Epidermal melanocyte (primary cell): Measurements from ENCODE around the gene FUT1.
"Not testable (repeated sequence)": the region's sequence is repeated elsewhere in the genome, so short reads cannot be mapped to it uniquely, and the experiment has no call there.

Source experiments
- DNase-seq: peaks from one replicate; pipeline ENCODE4 v3.0.0; 2011; ENCODE audit warnings: low spot score; ENCODE audit not compliant: insufficient read length

FUT1 gene

DNA sequence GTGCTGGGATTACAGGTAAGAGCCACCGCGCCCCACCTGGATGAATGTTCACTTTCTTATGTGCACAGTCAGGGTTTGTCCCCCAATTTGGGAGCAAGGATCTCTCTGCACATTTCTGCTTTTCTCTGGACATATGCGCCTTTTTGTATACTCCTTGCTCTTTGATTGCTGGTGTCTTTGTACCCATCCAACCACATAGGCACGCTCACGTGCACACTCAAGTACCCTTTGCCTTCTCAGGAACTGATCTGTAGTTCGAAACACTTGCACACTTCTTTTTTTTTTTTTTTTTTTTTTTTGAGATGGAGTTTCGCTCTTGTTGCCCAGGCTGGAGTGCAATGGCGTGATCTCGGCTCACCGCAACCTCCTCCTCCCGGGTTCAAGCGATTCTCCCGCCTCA, 34.3 kb downstream of the FUT1 start:
- not testable (repeated sequence) for DNase-seq

- no peak for DNase-seq
Measured at GRCh38 chr19:48716562-48717291, 35.7 kb downstream of the FUT1 start.

- DNase-seq, result no peak
Measured at GRCh38 chr19:48715681-48716171, 36.7 kb downstream of the FUT1 start.

DNA sequence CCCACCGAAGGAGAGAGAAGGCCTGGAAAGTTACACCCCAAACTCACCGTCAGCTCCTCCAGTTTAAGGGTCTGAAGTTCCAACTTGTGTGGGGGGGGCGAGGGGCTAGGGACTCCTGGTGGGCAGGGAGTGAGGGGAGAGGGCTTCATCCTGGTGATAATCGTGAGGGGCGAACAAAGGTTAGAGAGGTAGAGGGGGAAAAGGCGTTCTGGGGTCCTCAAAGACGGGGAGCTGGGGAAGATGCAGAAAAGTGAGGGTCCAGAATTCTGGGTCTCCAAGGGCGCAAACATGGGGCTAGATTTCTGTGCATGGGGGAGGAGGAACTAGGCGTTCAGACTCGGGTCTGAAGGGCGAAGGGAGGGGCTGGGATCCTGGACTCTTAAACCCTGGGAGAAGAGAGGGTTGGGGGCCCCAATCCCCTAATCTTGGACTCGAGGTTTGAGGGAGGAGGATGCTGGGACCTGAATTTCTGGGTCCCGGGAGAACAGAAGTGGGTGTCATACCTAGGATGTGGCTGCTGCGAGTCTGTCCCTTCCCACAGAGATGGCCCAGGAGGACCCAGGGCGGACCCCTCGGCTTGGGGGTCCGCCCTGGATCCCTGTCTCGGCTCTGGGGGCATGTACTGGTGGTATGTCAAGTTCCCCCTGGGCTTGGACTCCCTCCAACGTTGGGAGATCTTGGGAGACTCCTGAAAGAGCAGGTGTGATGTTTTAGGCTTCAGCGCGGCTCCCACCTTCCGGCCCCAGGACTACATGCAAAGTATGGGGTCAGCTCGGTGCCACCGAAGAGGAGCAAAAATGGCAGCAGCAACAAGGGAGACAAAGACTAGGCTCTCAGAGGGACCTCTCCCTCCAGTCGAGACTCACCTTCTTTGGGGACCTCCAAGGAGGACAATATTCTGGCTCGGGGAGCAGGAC, 37.4 kb downstream of the FUT1 start:
- no peak for DNase-seq

DNA sequence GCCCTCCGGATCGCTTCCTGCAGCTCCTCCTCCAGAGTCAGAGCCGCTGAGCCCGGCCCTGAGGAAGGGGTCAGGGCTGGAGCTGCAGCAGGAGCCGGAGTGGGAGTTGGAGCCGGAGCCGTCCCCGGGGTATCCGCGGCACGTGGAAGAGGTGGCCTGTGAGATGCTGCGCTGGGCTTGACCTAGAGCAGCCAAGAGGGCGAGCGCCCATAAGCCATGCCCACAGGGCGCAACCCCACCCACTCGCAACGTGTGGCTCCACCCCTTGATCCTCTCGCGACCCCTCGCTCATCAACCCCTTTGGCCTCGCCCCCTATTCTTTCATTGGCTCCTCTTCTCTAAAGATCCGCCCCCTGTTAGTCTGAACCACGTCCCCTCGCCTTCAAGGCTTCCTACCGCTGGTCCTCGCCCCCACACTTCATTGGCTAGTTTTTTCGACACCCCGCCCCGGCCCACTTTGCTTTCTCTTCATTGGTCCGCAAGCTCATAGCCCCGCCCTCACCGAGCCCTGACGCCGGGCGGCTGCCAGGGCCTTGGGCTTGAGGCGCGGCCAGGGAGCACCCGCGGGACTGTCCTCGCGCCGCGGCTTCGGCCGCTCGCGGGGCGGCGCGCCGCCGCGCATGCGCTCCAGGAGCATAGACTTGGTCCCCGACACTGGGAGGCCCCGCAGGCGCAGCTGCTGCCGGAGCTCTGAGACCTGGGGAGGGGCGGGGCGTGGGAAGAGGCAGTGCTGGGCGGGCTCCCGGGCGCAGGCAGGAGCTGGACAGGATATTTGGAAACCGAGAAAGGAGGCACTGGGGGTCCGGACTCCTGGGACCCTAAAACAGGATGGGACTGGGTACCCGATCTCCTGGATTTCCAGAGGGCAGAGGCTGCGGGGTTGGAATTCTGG, 38.3 kb downstream of the FUT1 start:
- DNase-seq, result peak; percentile 100

- no peak for DNase-seq
Measured at GRCh38 chr19:48713041-48713863, 39.2 kb downstream of the FUT1 start.

- no peak for DNase-seq
Measured at GRCh38 chr19:48711106-48711662, 41.3 kb downstream of the FUT1 start.

GRCh38 chr19:48708471-48708870, 44.0 kb downstream of the FUT1 start:
- DNase-seq, result no peak

DNA sequence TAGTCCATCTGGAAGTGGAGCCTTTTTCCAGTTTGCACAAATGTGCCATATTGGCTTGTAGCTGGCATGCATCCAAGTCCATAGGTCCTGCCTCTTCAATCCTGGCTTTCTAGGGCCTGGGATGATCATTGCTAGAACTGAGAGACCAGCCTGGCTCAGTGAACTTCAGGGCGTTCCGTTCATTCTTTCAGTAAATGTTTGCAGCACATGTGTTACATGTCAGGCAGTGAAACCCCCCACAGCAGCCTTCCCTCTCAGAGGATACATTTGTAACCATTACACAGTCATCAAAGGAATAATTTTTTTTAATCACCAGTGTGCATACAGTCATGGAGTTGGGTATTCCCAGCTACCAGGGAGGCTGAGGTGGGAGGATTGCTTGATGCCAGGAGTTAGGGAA, 47.0 kb downstream of the FUT1 start:
- no peak for DNase-seq

- no peak for DNase-seq
Measured at GRCh38 chr19:48703316-48703715, 49.1 kb downstream of the FUT1 start.

DNA sequence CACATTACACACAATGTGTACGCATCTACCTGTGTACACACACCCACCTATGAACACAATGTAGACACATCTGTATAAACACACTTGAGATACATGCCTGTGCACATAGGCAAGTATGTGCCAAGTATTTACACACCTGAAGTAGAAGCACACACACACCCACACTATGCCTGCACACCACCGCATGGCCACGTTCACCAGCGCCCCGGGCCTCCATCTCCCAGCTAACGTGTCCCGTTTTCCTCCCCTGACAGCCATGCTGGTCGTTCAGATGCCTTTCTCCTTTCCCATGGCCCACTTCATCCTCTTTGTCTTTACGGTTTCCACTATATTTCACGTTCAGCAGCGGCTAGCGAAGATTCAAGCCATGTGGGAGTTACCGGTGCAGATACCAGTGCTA, 49.7 kb downstream of the FUT1 start:
- no peak for DNase-seq

- no peak for DNase-seq
Measured at GRCh38 chr19:48698046-48698445, 54.4 kb downstream of the FUT1 start.
